GM21367 (cell line): ENCODE measurements around the gene HYKK.
"Not testable (repeated sequence)": the region's sequence is repeated elsewhere in the genome, so short reads cannot be mapped to it uniquely, and the experiment has no call there.

Experiments used
- ATAC-seq: cut with Tn5 transposase; IDR thresholded peaks from one replicate; pipeline ENCODE4 v1.9.1; 2021; ENCODE audit not compliant: unreplicated experiment

The HYKK gene

DNA sequence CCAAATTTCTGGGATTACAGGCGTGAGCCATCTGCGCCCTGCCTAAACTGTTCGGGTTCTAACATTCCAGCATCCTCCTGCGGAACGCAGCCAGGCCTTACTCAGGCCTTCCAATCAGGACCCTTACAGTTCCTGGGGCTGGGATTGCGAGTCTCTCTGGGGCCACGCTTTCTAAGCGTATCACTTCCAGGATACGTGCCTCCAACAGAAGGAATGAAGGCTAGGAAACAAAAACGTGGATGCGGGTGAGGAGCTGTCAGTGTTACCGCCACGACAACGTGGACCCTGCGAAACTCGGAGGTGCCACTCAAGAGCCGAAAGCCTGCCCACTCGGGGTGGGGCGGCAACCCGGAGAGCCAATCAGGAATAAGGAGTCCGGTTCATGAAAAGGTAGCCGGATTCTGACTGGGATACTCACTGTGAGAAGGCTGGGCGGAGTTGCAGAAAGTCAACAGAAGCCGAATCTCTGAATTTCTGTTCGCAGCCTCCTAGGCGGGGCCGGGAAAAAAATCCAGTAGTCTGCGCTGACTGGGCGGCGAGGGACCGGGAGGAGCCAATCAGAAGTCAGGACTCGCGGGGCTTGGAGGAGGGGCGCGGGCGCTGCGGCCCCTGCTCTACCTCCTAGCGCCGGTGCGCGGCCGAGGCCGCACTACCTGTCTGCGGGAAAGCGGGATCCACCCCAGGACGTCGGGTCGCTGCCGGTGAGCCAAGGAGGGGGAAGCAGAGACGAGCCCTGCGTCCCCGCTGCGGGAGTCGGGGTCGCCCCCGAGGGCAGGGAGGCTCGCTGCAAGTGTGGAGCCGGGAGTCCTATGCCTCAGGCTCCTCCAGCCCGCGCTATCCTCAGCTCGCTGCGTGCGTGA lies at the start of gene HYKK:
Gene HYKK, plus strand, starts transcription at position 607 of the 860 bp plus-strand sequence. CDS start 5,512 bp downstream, outside the sequence.
- ATAC-seq, result peak; percentile 85

DNA sequence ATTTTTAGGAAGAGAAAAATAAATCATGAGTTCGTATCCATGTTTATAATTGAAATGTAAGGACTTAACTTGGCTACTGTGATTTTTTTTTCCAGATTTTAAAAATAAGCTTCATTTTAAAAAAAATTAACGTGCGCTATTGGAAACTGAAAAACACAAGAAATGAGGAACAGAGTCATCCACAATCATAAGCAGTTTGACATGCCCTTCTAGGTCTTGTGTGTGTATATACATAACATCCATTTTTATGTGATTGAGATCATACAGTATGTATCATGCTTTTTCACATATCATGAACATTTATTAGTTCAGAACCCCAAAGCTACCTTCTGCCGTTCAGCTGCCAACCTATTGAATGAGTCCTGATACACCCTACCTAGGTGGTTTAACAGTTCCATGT lies 46.6 kb upstream of the HYKK start:
- no peak for ATAC-seq

GRCh38 chr15:78461171-78461888 lies 46.0 kb upstream of the HYKK start:
- ATAC-seq, result no peak

DNA sequence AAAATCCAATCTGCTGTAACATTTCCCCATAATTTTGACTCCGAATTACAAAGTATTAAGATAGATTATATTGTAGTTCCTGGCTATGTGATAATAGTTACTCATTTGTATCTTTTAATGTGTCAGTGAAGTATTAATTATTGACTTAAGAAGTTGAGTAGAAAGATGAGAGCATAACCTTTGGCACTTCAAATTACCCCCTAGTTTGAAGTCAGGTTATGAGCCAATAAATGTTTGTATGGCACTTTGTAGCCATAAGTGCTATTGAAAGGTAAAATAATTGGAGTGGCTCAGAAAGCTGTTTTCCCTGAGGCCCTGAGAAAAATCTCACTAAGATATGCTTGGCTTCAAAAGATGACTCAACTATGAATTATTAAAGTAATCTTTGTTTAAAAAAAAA lies 38.3 kb upstream of the HYKK start:
- ATAC-seq, result no peak

GRCh38 chr15:78477295-78477694 lies 30.1 kb upstream of the HYKK start:
- ATAC-seq, result no peak

GRCh38 chr15:78479650-78480049 lies 27.7 kb upstream of the HYKK start:
- ATAC-seq, result no peak

- ATAC-seq, result no peak
These were observed 25.5 kb upstream of the HYKK start for GRCh38 chr15:78481917-78482316.

- ATAC-seq, result no peak
These were observed 14.5 kb upstream of the HYKK start for GRCh38 chr15:78492872-78493271.

DNA sequence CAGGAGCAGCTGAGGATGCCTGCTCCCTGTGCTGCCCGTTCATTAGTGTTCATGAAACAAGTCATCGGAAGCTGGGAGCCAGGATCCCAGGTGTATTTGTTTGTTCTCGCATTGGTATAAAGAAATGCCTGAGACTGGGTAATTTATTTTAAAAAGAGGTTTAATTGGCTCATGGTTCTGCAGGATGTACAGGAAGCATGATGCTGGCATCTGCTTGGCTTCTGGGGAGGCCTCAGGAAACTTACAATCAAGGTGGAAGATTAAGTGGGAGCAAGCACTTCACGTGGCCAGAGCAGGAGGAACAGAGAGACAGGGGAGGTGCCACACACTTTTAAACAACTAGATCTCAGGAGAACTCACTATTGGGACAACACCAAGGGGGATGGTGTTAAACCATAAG lies 5.5 kb upstream of the HYKK start:
- no peak for ATAC-seq

DNA sequence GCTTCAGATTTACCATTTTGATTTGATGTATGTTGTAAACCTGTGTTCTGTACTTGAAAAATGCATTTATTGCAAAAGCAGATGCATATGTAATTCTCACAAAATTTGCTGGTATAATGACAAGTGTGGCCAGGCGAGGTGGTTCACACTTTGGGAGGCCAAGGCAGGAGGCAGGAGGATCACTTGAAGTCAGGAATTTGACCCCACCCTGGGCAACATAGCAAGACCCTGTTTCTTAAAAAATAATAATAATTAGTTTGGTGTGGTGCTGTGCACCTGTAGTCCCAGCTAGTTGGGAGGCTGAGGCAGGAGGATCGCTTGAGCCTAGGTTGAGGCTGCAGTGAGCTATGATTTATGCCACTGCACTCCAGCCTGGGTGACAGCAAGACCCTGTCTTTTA lies 4.7 kb upstream of the HYKK start:
- no peak for ATAC-seq

DNA sequence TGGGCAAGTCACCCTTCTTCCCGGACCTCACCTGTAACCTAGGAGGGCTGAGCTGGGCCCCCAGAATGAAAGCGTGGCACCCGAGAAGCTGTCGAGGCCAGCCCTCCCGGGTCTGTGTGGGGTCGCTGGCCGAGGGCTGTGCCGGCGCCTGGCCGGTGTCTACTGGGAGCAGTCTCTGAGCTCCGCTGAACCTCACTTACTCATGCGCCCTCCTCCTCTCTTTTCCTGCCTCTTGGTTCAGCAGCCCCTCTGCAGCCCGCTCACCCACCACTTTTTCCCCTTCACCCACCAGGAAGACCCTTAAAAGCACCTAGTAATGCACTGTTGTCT lies 419 bp downstream of the HYKK start:
- ATAC-seq, result no peak

- no peak for ATAC-seq
These were observed 895 bp downstream of the HYKK start for GRCh38 chr15:78508272-78508671.

GRCh38 chr15:78509726-78510312 lies 2.4 kb downstream of the HYKK start:
- ATAC-seq, result no peak

- not testable (repeated sequence) for ATAC-seq
These were observed 12.7 kb downstream of the HYKK start for GRCh38 chr15:78520035-78520434.

GRCh38 chr15:78524230-78524629 lies 16.9 kb downstream of the HYKK start:
- ATAC-seq, result no peak

DNA sequence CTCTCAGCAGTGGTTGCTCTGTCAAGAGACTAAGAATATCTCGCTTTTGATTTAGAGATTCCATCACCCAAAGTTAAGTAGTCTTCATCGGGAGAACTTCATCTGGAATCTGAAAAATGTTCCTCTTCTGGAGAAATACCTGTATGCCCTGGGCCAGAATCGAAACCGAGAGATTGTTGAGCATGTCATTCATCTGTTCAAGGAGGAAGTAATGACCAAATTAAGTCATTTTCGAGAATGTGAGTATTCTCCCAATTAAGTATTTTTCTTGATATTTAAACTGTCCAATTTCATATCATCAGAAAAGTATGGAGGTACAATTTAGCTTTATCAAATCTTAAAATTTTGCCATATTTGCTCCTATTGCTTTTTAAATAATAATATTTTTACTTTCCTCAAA lies 19.9 kb downstream of the HYKK start:
- ATAC-seq, result no peak

- ATAC-seq, result no peak
These were observed 26.0 kb downstream of the HYKK start for GRCh38 chr15:78533331-78533730.

- no peak for ATAC-seq
These were observed 28.8 kb downstream of the HYKK start for GRCh38 chr15:78536134-78536533.

- ATAC-seq, result no peak
These were observed 30.0 kb downstream of the HYKK start for GRCh38 chr15:78537266-78537905.

DNA sequence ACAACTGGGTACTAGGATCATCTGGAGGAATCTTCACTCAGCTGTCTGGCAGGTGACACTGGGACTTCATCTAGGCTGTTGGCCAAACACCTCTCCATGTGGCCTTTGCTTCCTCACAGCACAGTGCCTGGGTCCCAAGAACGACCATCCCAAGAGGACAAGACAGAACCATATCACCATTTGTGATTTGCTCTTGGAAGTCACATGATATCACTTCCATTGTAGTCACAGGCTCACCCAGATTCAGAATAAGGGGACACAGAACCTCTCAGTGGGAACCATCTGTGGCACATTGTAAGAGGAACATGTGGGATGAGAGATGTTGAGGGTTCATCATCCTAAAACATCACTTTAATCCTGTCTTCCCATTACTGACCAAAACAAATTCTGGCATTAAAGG lies 31.0 kb downstream of the HYKK start:
- no peak for ATAC-seq

GRCh38 chr15:78539464-78540140 lies 32.2 kb downstream of the HYKK start:
- ATAC-seq, result not testable (repeated sequence)
